Neuronal stem cell (in vitro differentiated cells): ENCODE data around the gene TRAF3IP3.

Experiments
- DNase-seq: peaks from one replicate; pipeline ENCODE4 v3.0.0-alpha.2; 2013; ENCODE audit warnings: low spot score
- H2AFZ ChIP-seq: one replicate; pipeline ENCODE4 v1.6.1; 2013; ENCODE audit warnings: mild to moderate bottlenecking, low read length, inconsistent platforms
- H2AK5ac ChIP-seq: 2 replicates; pipeline ENCODE4 v1.6.1; 2013; ENCODE audit warnings: low read depth, mild to moderate bottlenecking, inconsistent platforms, low read length, moderate library complexity, mixed read lengths
- H2BK120ac ChIP-seq: 2 replicates; pipeline ENCODE4 v1.6.1; 2013; ENCODE audit warnings: low read depth, mild to moderate bottlenecking, inconsistent platforms, low read length, moderate library complexity, mixed read lengths
- H2BK12ac ChIP-seq: one replicate; pipeline ENCODE4 v1.6.1; 2013; ENCODE audit warnings: low read length, inconsistent platforms
- H2BK15ac ChIP-seq: 2 replicates; pipeline ENCODE4 v1.6.1; 2013; ENCODE audit warnings: mild to moderate bottlenecking, low read length, inconsistent platforms, mixed read lengths
- H2BK5ac ChIP-seq: one replicate; pipeline ENCODE4 v1.6.1; 2013; ENCODE audit warnings: inconsistent platforms, mild to moderate bottlenecking, low read length, moderate library complexity
- H3K14ac ChIP-seq: one replicate; pipeline ENCODE4 v1.6.1; 2013; ENCODE audit warnings: low read length, inconsistent platforms
- H3K18ac ChIP-seq: 2 replicates; pipeline ENCODE4 v1.6.1; 2013; ENCODE audit warnings: low read length, inconsistent platforms
- H3K23ac ChIP-seq: 2 replicates; pipeline ENCODE4 v1.6.1; 2013; ENCODE audit warnings: low read depth, mild to moderate bottlenecking, mixed read lengths, low read length, inconsistent platforms; ENCODE audit not compliant: poor library complexity
- H3K27ac ChIP-seq: replicated peaks from 3 replicates; pipeline ENCODE4 v1.5.1; 2013; ENCODE audit warnings: low read length, inconsistent platforms
- H3K27me3 ChIP-seq, 3 experiments: 2 replicates each; pipeline ENCODE4 v1.6.1; 2013; ENCODE audit warnings: low read length in 3 of 3, mild to moderate bottlenecking in 2 of 3, inconsistent platforms in 1 of 3, low read depth in 1 of 3, mixed read lengths in 1 of 3, moderate library complexity in 1 of 3; ENCODE audit not compliant: control insufficient read depth in 3 of 3, insufficient read depth in 3 of 3
- H3K36me3 ChIP-seq, 2 donors: replicated peaks in 1 of 2; 2 replicates each; pipeline ENCODE4 v1.6.1; 2013; ENCODE audit warnings: low read length in 2 of 2; ENCODE audit not compliant: control insufficient read depth in 2 of 2, insufficient read depth in 2 of 2
- H3K4ac ChIP-seq: 2 replicates; pipeline ENCODE4 v1.6.1; 2013; ENCODE audit warnings: inconsistent platforms, mild to moderate bottlenecking, low read length, moderate library complexity
- H3K4me1 ChIP-seq, 2 donors: 1 replicate in 1 of 2; 2 replicates in 1 of 2; pipeline ENCODE4 v1.6.1; 2013; ENCODE audit warnings: low read length in 2 of 2, low read depth in 1 of 2; ENCODE audit not compliant: control insufficient read depth in 2 of 2, insufficient read depth in 1 of 2
- H3K4me2 ChIP-seq: one replicate; pipeline ENCODE4 v1.6.1; 2013; ENCODE audit warnings: mild to moderate bottlenecking, low read length, inconsistent platforms; ENCODE audit not compliant: insufficient read depth, poor library complexity, severe bottlenecking
- H3K4me3 ChIP-seq, 2 donors: 2 replicates each; pipeline ENCODE4 v1.5.1; 2013; ENCODE audit warnings: low read length in 2 of 2, mild to moderate bottlenecking in 2 of 2, inconsistent platforms in 1 of 2, moderate library complexity in 1 of 2
- H3K79me1 ChIP-seq: one replicate; pipeline ENCODE4 v1.6.1; 2013; ENCODE audit warnings: low read depth, mild to moderate bottlenecking, inconsistent platforms, low read length, moderate library complexity
- H3K9ac ChIP-seq: one replicate; pipeline ENCODE4 v1.6.1; 2013; ENCODE audit warnings: mild to moderate bottlenecking, low read depth, low read length, inconsistent platforms; ENCODE audit not compliant: poor library complexity
- H3K9me3 ChIP-seq, 2 donors: replicated peaks in 1 of 2; 2 replicates each; pipeline versions ENCODE3 to v1.6.1; 2013; ENCODE audit warnings: low read length in 2 of 2, mild to moderate bottlenecking in 2 of 2, inconsistent platforms in 1 of 2, low read depth in 1 of 2, mixed read lengths in 1 of 2, moderate library complexity in 1 of 2; ENCODE audit not compliant: control insufficient read depth in 2 of 2, insufficient read depth in 1 of 2
- H4K8ac ChIP-seq: one replicate; pipeline ENCODE4 v1.6.1; 2013; ENCODE audit warnings: low read depth, mild to moderate bottlenecking, inconsistent platforms, low read length, moderate library complexity
- H4K91ac ChIP-seq: one replicate; pipeline ENCODE4 v1.6.1; 2013; ENCODE audit warnings: low read length, low read depth, mild to moderate bottlenecking, inconsistent platforms; ENCODE audit not compliant: poor library complexity
- WGBS, 2 donors: extraction: QIAGEN DNeasy Blood & Tissue Kit; methylation state at CpG; one replicate each; pipeline ENCODE4 v1.1.7; 2013; ENCODE audit warnings: missing lambda C conversion rate in 2 of 2, mixed read lengths in 1 of 2; ENCODE audit not compliant: insufficient read length in 2 of 2, insufficient replicate concordance in 1 of 2; ENCODE audit errors: extremely low coverage in 2 of 2; 5-methylcytosine and 5-hydroxymethylcytosine counted together

Gene TRAF3IP3

DNA sequence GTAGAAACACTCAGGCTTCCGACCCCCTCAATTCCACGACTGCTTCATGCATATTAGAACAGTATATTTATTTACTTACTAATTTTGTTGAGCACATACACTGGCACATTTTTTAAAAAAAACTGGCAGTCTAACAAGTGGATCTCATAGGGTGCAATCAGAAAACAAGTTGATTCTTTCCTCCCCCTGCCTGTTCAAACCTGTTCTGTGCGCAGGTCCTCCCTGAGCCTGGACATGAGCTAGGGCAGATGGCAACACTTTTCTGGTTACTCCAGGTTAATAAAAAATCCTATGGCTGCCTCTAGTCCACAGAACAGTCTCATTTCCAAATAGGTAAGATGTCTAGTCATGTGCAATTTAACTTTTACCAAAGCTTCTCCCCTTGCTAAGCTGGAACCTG is 32.6 kb upstream of the TRAF3IP3 start:
- Histone ChIP-seq H3K36me3 (no peaks in the 10 kb centered on the region), H3K9me3 (no peaks in the 10 kb centered on the region), H4K91ac (no peak overlapping the region), H2AK5ac (no peak overlapping the region), H3K23ac (no peak overlapping the region), H2BK5ac (no peak overlapping the region), H3K4me1 (no peaks in the 10 kb centered on the region), H4K8ac (no peak overlapping the region), H2BK12ac (no peak overlapping the region), H3K79me1 (no peaks in the 10 kb centered on the region), H2AFZ (no peak overlapping the region), H3K4ac (no peak overlapping the region), H3K4me3 (no peak overlapping the region), H3K27me3 (no peaks in the 10 kb centered on the region), H2BK15ac (no peak overlapping the region), H2BK120ac (no peak overlapping the region), H3K4me2 (no peak overlapping the region), H3K18ac (no peak overlapping the region), H3K9ac (no peak overlapping the region), H3K14ac (no peak overlapping the region), H3K27ac (no peak overlapping the region)
- WGBS, 2 donors, result no CpG with 5 or more reads among the region's 3 CpGs
- no peak for DNase-seq

DNA sequence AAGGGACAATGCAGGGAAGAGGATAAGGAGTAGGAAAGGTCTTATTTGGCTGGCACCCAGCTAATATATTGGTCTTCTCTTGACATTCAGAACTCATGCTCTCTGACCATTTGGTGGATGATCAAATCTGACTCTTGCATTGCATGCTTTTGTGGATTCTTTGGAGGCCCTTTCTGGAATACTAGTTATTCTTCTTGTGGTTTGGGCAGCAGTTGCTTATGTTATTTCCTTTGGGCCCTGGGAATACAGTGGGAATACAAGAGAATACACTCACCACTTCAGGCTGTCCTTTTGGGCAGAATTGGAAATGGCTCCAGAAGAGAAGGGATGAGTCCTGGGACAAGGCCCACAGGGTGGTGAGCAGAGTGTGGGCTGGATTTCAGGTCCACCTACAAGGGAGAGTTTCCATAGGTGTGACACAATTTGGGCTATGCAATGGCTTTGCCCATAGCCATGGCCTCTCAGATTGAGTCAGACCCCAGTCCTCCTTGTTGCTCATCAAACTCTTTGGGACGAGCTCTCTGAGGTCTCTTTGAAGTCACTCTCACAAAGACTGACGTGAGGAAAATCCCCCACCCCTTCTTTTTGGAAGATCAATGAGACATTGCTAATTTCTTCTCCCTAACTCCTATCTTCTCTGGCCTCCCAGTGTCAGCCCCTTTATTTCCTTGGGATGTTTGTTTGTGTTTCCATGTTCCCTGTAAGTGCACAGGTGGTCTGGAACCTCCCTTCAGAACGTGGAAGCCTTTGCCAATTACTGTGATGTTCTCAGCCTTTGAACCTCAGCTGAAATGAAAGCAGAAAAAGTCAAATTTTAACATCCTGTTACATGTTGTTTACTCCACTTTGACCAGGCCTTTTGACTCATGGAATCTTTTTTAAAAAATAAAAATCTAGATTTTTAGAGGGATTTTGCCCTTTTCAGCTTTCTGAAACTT is 31.8 kb upstream of the TRAF3IP3 start:
- Histone ChIP-seq H3K14ac (no peak overlapping the region), H2BK15ac (no peak overlapping the region), H3K9ac (no peak overlapping the region), H4K8ac (no peak overlapping the region), H2BK120ac (no peak overlapping the region), H2AFZ (no peak overlapping the region), H3K27me3 (no peaks in the 10 kb centered on the region), H3K4ac (no peak overlapping the region), H3K9me3 (no peaks in the 10 kb centered on the region), H3K23ac (no peak overlapping the region), H2AK5ac (no peak overlapping the region), H3K4me1 (no peaks in the 10 kb centered on the region), H3K4me2 (no peak overlapping the region), H2BK12ac (no peak overlapping the region), H3K79me1 (no peaks in the 10 kb centered on the region), H4K91ac (no peak overlapping the region), H3K36me3 (no peaks in the 10 kb centered on the region), H3K27ac (no peak overlapping the region), H3K18ac (no peak overlapping the region), H2BK5ac (no peak overlapping the region), H3K4me3 (no peak overlapping the region)
- WGBS, 2 donors, result no CpG with 5 or more reads among the region's 3 CpGs
- DNase-seq, result no peak

DNA sequence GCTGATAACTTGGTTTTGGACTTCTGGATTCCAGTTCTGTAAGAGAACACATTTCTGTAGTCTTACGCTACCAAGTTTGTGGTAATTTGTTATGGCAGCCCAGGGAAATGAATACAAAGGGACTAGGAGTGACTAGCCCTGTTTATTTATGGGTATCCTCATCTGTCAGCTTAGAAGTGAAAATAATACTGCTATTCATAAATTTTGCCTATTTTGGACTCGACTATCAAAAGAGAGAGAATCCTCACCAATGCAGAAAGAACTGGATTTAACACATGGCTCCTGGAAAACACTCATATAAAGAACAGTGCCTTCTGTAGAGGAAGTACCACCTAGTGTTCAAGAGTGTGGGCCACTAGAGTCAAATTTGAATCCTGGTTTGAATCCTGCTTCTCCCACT is 28.6 kb upstream of the TRAF3IP3 start:
- DNase-seq, result no peak
- Histone ChIP-seq H2AK5ac (no peak overlapping the region), H4K8ac (no peak overlapping the region), H3K23ac (no peak overlapping the region), H3K4me3 (no peak overlapping the region), H2AFZ (no peak overlapping the region), H3K14ac (no peak overlapping the region), H3K9me3 (no peaks in the 10 kb centered on the region), H3K4ac (no peak overlapping the region), H3K27me3 (no peaks in the 10 kb centered on the region), H3K9ac (no peak overlapping the region), H2BK5ac (no peak overlapping the region), H2BK12ac (no peak overlapping the region), H3K18ac (no peak overlapping the region), H3K27ac (no peak overlapping the region), H4K91ac (no peak overlapping the region), H3K36me3 (no peaks in the 10 kb centered on the region), H3K4me1 (no peaks in the 10 kb centered on the region), H3K4me2 (no peak overlapping the region), H3K79me1 (no peaks in the 10 kb centered on the region), H2BK15ac (no peak overlapping the region), H2BK120ac (no peak overlapping the region)
- WGBS, 2 donors, result no CpG with 5 or more reads among the region's 2 CpGs

DNA sequence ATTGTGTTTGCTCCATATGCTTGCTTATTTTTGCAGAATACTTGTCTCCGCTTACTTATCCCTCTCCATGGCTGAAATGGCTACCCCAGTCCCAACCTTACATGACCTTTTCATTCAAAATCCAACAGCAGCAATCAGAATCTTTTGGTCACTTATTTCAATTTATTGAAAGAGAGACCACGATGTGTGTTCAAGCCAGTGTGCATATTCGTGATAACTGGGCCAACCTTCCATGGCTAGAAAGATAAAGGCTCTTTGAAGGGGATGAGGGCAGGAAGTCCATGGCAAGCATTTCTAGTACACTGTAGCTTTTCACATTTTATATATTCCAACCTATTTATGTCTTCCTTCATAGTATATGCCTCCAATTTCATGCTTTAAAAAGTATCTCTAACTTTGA is 28.1 kb upstream of the TRAF3IP3 start:
- H3K4me2 ChIP-seq, result no peak overlapping the region
- no peak overlapping the region for H2BK15ac ChIP-seq
- no peak overlapping the region for H3K27ac ChIP-seq
- H3K4ac ChIP-seq, result no peak overlapping the region
- no peaks in the 10 kb centered on the region for H3K4me1 ChIP-seq
- no peak overlapping the region for H2BK120ac ChIP-seq
- no peak overlapping the region for H2BK5ac ChIP-seq
- H4K8ac ChIP-seq, result no peak overlapping the region
- DNase-seq, result no peak
- H3K14ac ChIP-seq, result no peak overlapping the region
- no peak overlapping the region for H4K91ac ChIP-seq
- H3K9me3 ChIP-seq, result no peaks in the 10 kb centered on the region
- H3K9ac ChIP-seq, result no peak overlapping the region
- no CpG with 5 or more reads among the region's 3 CpGs for WGBS, 2 donors
- no peak overlapping the region for H3K18ac ChIP-seq
- H3K27me3 ChIP-seq, result no peaks in the 10 kb centered on the region
- no peak overlapping the region for H2BK12ac ChIP-seq
- no peak overlapping the region for H3K23ac ChIP-seq
- H2AFZ ChIP-seq, result no peak overlapping the region
- H2AK5ac ChIP-seq, result no peak overlapping the region
- H3K79me1 ChIP-seq, result no peaks in the 10 kb centered on the region
- H3K36me3 ChIP-seq, result no peaks in the 10 kb centered on the region
- no peak overlapping the region for H3K4me3 ChIP-seq
